Calu3 (cell line): ENCODE data around the gene TMEM235. TPM values are rescaled to one million over a fixed set of nuclear protein-coding genes. Genes with fewer than 3 reads are reported as not detected.
A peak's percentile ranks its signal among the peaks of the same experiment; 100 is the strongest.
"Not testable (repeated sequence)": the region's sequence is repeated elsewhere in the genome, so short reads cannot be mapped to it uniquely, and the experiment has no call there.

ENCODE experiments used
- BruUV-seq: library from RNA; stranded (reverse); fragments of 400-500 nt; replicated peaks from 2 replicates; lab custom pipeline; 2021; lab: Mats Ljungman, UMichigan
- CTCF ChIA-PET: fragments of 300-600 bp; sonication (Branson Sonifier 250); formaldehyde crosslinking; loops from one replicate; lab custom pipeline; 2022; ENCODE audit warnings: antibody characterized with exemption; lab: Charles Lee
- DNase-seq: peaks from one replicate; pipeline ENCODE4 v3.0.0; 2022
- H3K27ac Mint-ChIP-seq: one replicate; pipeline ENCODE4 v1.8.0; 2022; ENCODE audit warnings: mixed read lengths; ENCODE audit not compliant: unreplicated experiment
- H3K27me3 Mint-ChIP-seq: one replicate; pipeline ENCODE4 v1.8.0; 2022; ENCODE audit warnings: mixed read lengths; ENCODE audit not compliant: unreplicated experiment
- H3K36me3 Mint-ChIP-seq: one replicate; pipeline ENCODE4 v1.8.0; 2022; ENCODE audit warnings: mild to moderate bottlenecking, moderate library complexity, mixed read lengths; ENCODE audit not compliant: insufficient read depth, unreplicated experiment
- H3K4me1 Mint-ChIP-seq: one replicate; pipeline ENCODE4 v1.8.0; 2022; ENCODE audit warnings: mild to moderate bottlenecking, low read depth, mixed read lengths; ENCODE audit not compliant: unreplicated experiment
- H3K4me3 Mint-ChIP-seq: one replicate; pipeline ENCODE4 v1.8.0; 2022; ENCODE audit warnings: mild to moderate bottlenecking, low read depth, moderate library complexity, mixed read lengths; ENCODE audit not compliant: unreplicated experiment
- H3K9me3 Mint-ChIP-seq: one replicate; pipeline ENCODE4 v1.8.0; 2022; ENCODE audit warnings: low read depth, mixed read lengths; ENCODE audit not compliant: unreplicated experiment
- CTCF ChIP-seq: fragments of 200-600 bp; IDR thresholded peaks from one replicate; pipeline ENCODE4 v1.8.0; 2022; ENCODE audit warnings: antibody characterized with exemption; ENCODE audit not compliant: unreplicated experiment
- intact Hi-C: fragments of 100-400 bp; cut with micrococcal nuclease; formaldehyde crosslinking; loops from one replicate; pipeline ENCODE4 v1.10.0; 2022; ENCODE audit not compliant: unreplicated experiment
- total RNA-seq: library from RNA; stranded (reverse); gene quantifications from 2 replicates; pipeline ENCODE4 v1.2.3, GENCODE V29; 2022

TMEM235 gene
- total RNA-seq, 1 experiment from 2014 or later, result not detected

DNA sequence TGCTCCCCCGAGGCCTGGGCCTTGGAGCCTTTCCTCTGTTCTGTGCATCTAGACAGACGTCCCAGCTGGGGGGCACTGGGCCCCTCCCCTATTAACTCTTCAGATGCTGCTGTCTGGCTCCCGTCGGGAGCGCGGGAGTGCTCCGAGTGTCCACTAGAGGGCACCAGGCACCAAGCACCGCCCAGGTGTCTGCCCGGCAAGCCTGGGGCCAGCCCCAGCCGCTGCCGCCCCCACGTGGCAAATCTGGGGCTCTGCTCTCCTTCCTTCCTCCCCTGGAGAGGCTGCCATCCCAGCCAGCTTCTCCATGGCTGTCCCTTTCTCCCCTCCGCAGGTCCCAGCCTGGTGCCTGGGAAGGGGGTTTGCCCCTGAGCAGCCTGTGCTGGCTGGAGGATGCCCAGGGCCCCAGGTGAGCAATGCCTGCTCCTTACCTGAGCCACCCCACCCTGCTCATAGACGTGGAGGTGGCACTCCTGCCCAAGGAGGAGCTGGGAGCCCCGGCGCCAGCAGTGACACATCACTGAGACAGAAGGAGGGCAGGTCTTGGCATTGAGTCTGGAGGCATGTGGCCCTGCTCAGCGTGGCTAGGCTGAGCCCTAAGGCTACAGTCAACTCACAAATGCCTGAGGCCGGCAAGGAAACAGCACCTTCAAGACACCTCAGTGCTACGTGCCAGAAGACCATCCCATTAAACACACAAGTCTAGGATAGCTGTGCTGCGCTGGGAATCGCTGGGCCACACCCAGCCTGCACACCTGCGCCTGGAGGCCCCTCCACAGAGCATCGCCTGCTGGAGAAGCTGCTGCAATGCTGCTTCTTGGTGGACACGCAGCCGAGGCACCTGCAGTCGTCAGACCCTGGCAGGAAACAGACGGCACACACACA lies 19.7 kb downstream of the TMEM235 start:
- Mint-ChIP-seq H3K27me3 (peaks cover 10% of the 10 kb centered on the region), H3K4me1 (peaks cover 15% of the 10 kb centered on the region), H3K27ac (no peak overlapping the region), H3K9me3 (no peaks in the 10 kb centered on the region), H3K4me3 (no peak overlapping the region), H3K36me3 (peaks cover 18% of the 10 kb centered on the region)
- peak; percentile 93 for DNase-seq
- intact Hi-C loops, result loop anchor here (2.0 kb wide), 3 partner anchors 138 to 172 kb away; no protein-coding TSS in a partner anchor
- no TSS peak for BruUV-seq
- CTCF ChIA-PET, result interaction anchor here (0.6 to 3.6 kb wide), 21 partner anchors 9 to 210 kb away, joined by 3 to 33 read pairs (median 4); partner anchors contain the start of genes AFMID, SOCS3 and TK1
- TF ChIP-seq CTCF, result peak; percentile 95

- BruUV-seq, result no TSS peak
- CTCF ChIA-PET, result interaction anchor here (0.6 to 3.6 kb wide), 18 partner anchors 17 to 211 kb away, joined by 3 to 33 read pairs (median 4); partner anchors contain the start of genes AFMID, SOCS3 and TK1
- Mint-ChIP-seq H3K27me3 (peaks cover 10% of the 10 kb centered on the region), H3K4me1 (peaks cover 15% of the 10 kb centered on the region), H3K9me3 (no peaks in the 10 kb centered on the region), H3K4me3 (no peak overlapping the region), H3K36me3 (peaks cover 18% of the 10 kb centered on the region), H3K27ac (no peak overlapping the region)
- intact Hi-C loops, result loop anchor here (2.0 kb wide), 3 partner anchors 139 to 171 kb away; no protein-coding TSS in a partner anchor
- no peak for DNase-seq
- TF ChIP-seq CTCF, result no peak
Observed at GRCh38 chr17:78251773-78252103, 20.3 kb downstream of the TMEM235 start.

GRCh38 chr17:78252111-78252634 lies 20.7 kb downstream of the TMEM235 start:
- H3K4me3 Mint-ChIP-seq, result no peak overlapping the region
- no peak for TF ChIP-seq CTCF
- H3K9me3 Mint-ChIP-seq, result no peaks in the 10 kb centered on the region
- DNase-seq, result no peak
- H3K27me3 Mint-ChIP-seq, result peaks cover 9% of the 10 kb centered on the region
- no TSS peak for BruUV-seq
- H3K36me3 Mint-ChIP-seq, result peaks cover 18% of the 10 kb centered on the region
- intact Hi-C loops, result no loop called here
- peaks cover 15% of the 10 kb centered on the region for H3K4me1 Mint-ChIP-seq
- CTCF ChIA-PET, result interaction anchor here (1.0 to 3.6 kb wide), 6 partner anchors 17 to 172 kb away, joined by 3 to 33 read pairs (median 6); no protein-coding TSS in a partner anchor
- no peak overlapping the region for H3K27ac Mint-ChIP-seq

DNA sequence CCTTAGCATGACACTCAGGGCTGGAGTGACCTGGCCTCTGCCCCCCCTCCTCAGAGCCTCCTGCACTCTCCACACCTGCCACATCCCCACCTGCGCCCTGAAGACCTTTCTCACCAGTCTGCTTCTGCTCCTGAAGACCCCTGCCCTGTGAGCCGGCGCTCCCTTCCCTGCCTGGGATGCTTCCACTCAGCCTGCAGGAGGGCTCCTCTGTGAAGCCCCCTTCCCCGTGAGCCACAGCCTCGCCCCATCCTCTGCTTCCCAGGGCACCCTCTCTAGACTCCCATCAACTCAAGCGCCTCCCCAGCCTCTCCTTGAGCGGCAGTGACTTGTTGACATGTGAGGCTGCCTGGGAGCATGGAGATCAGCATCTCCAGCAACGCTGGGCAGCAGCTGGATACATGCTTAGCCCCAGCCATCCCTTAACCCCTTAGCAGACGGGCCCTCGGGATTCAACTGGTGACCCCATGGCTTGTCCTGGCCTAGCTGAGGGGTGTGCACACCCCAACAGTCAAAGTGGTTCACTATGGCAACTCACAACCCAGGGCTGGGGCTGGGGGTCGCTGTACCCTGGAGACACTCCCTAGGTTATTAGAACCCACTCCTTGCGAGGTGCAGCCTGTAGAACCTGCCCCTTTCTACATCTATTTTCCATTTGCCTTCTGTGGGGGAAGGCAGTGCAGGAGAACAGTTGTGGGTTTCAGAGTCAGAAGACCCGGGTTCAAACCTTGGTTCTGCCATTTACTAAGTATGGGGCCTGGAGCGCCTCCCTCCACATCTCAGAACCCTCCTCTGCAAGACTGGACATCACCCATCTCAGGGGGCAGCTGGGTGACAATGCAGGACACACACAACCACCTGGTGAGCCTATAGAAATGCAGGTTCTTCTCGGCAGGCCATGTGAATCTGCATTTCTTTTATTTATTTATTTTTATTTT lies 21.5 kb downstream of the TMEM235 start:
- Mint-ChIP-seq H3K9me3 (no peaks in the 10 kb centered on the region), H3K4me3 (peak overlapping the region; percentile 75), H3K4me1 (peaks cover 21% of the 10 kb centered on the region), H3K27ac (no peak overlapping the region), H3K27me3 (peaks cover 7% of the 10 kb centered on the region), H3K36me3 (peaks cover 23% of the 10 kb centered on the region)
- intact Hi-C loops, result no loop called here
- no TSS peak for BruUV-seq
- no peak for DNase-seq
- no peak for TF ChIP-seq CTCF
- CTCF ChIA-PET, result interaction anchor here (0.6 to 0.7 kb wide), 2 partner anchors 16 to 18 kb away, joined by 3 read pairs; no protein-coding TSS in a partner anchor

- CTCF ChIA-PET, result interaction anchor here (0.7 kb wide), 1 partner anchor 18 kb away, joined by 3 read pairs; no protein-coding TSS in a partner anchor
- DNase-seq, H3K9me3 Mint-ChIP-seq, intact Hi-C loops, H3K27ac Mint-ChIP-seq, BruUV-seq, H3K27me3 Mint-ChIP-seq: not testable (repeated sequence)
- Mint-ChIP-seq H3K36me3 (peaks cover 26% of the 10 kb centered on the region), H3K4me3 (peak overlapping the region; percentile 75), H3K4me1 (peaks cover 27% of the 10 kb centered on the region)
Observed at GRCh38 chr17:78253636-78253945, 22.2 kb downstream of the TMEM235 start.
